ENCODE measurements around the gene ATP5PB. TPM values are rescaled to one million over a fixed set of nuclear protein-coding genes. Genes with fewer than 3 reads are reported as not detected.

The ATP5PB gene
- total and polyA plus RNA-seq, 2 donors: 303 to 342 TPM

Small RNA genes lying within 50 kb of the gene (small RNA-seq; reads per million reads assigned to genes)
- gene RF00019 (not detected), gene RNU6-792P (not detected)

Other genes starting within 250 kb of the ATP5PB start
- 23.9 TPM for gene DENND2D, start 248.8 kb upstream of the ATP5PB start, total RNA-seq
- gene DENND2D, start 248.8 kb upstream of the ATP5PB start, polyA plus RNA-seq: 14.4 TPM
- 0.26 TPM for gene CHI3L2, start 221.8 kb upstream of the ATP5PB start, total RNA-seq
- gene CHI3L2, start 221.8 kb upstream of the ATP5PB start, polyA plus RNA-seq: 4.9 TPM
- gene CHIA, start 158.6 kb upstream of the ATP5PB start, total RNA-seq: not detected
- not detected for gene CHIA, start 158.6 kb upstream of the ATP5PB start, polyA plus RNA-seq
- 2.5 TPM for gene OVGP1, start 21.7 kb upstream of the ATP5PB start, total RNA-seq
- gene OVGP1, start 21.7 kb upstream of the ATP5PB start, polyA plus RNA-seq: 1.5 TPM
- gene WDR77, start 208 bp upstream of the ATP5PB start, total RNA-seq: 21.8 TPM
- 27.3 TPM for gene WDR77, start 208 bp upstream of the ATP5PB start, polyA plus RNA-seq
- 3.1 TPM for gene C1orf162, start 24.5 kb downstream of the ATP5PB start, total RNA-seq
- gene C1orf162, start 24.5 kb downstream of the ATP5PB start, polyA plus RNA-seq: 28.7 TPM
- 1.6 TPM for gene ADORA3, start 54.2 kb downstream of the ATP5PB start, total RNA-seq
- gene ADORA3, start 54.2 kb downstream of the ATP5PB start, polyA plus RNA-seq: 8.5 TPM
- gene TMIGD3, start 54.2 kb downstream of the ATP5PB start, total RNA-seq: 0.74 TPM
- 5.0 TPM for gene TMIGD3, start 54.2 kb downstream of the ATP5PB start, polyA plus RNA-seq
- gene RAP1A, start 170.3 kb downstream of the ATP5PB start, total RNA-seq: 89.8 TPM
- 199 TPM for gene RAP1A, start 170.3 kb downstream of the ATP5PB start, polyA plus RNA-seq